HCT116 (cell line): Measurements from ENCODE around the gene TRIM75. TPM values are rescaled to one million over a fixed set of nuclear protein-coding genes. Genes with fewer than 3 reads are reported as not detected.

Experiments used
- ATAC-seq: fragments of 200-7000 bp; cut with Tn5 transposase; 2 replicates; pipeline ENCODE4 v1.9.1; 2020; ENCODE audit warnings: mild to moderate bottlenecking, moderate library complexity
- BruUV-seq: library from RNA; stranded (reverse); fragments of 400-500 nt; replicated peaks from 2 replicates; lab custom pipeline; 2021; lab: Mats Ljungman, UMichigan
- CTCF ChIA-PET: fragments of 300-600 bp; sonication (Branson Sonifier 250); formaldehyde crosslinking; loops from one replicate; lab custom pipeline; 2021; ENCODE audit warnings: antibody characterized with exemption; lab: Charles Lee
- POLR2A ChIA-PET: fragments of 300-600, 350-600 bp; sonication (Branson Sonifier 250); formaldehyde crosslinking; loops from one replicate; lab custom pipeline; 2021; ENCODE audit warnings: antibody characterized with exemption; lab: Charles Lee
- RAD21 ChIA-PET, 2 experiments: fragments of 300-600 bp; sonication (Branson Sonifier 250); formaldehyde crosslinking; loops; one replicate each; lab custom pipeline; 2023; ENCODE audit warnings: low total read pairs in 2 of 2; ENCODE audit not compliant: uncharacterized antibody in 2 of 2, unreplicated experiment in 2 of 2, low non-redundant PET in 1 of 2; lab: Charles Lee
- DNase-seq: peaks from one replicate; pipeline ENCODE4 v3.0.0-alpha.2; 2010; ENCODE audit warnings: low read depth, low spot score
- H2AFZ ChIP-seq: fragments of 200-600 bp; shearing (Covaris generic), sonication (generic); 2 replicates; pipeline ENCODE4 v1.6.1; 2017; ENCODE audit warnings: low read depth, mixed run types, mixed read lengths, antibody characterized with exemption, low read length; ENCODE audit not compliant: poor library complexity, severe bottlenecking
- H3K27ac ChIP-seq: 2 replicates; pipeline ENCODE4 v1.5.1; 2012; ENCODE audit warnings: low read depth, low read length
- H3K27me3 ChIP-seq: fragments of 200-600 bp; sonication (generic); 2 replicates; pipeline ENCODE4 v1.6.1; 2016; ENCODE audit warnings: mixed run types, low read length, mixed read lengths; ENCODE audit not compliant: insufficient read depth
- H3K36me3 ChIP-seq, 2 experiments: fragments of 200-500 bp in 1 of 2; fragments of 200-600 bp in 1 of 2; sonication (Bioruptor generic) in 1 of 2; sonication (generic) in 1 of 2; 2 replicates each; pipeline versions ENCODE4 v1.5.1 to v1.6.1; 2014 to 2016; ENCODE audit warnings: low read length in 2 of 2, inconsistent platforms in 1 of 2, mixed read lengths in 1 of 2, mixed run types in 1 of 2; ENCODE audit not compliant: insufficient read depth in 2 of 2, control insufficient read depth in 1 of 2
- H3K4me1 ChIP-seq, 2 experiments: fragments of 200-600 bp in 1 of 2; sonication (generic) in 1 of 2; 2 replicates each; pipeline versions ENCODE4 v1.5.1 to v1.6.1; 2012 to 2017; ENCODE audit warnings: low read length in 2 of 2, inconsistent platforms in 1 of 2, mild to moderate bottlenecking in 1 of 2, mixed read lengths in 1 of 2, mixed run types in 1 of 2, moderate library complexity in 1 of 2; ENCODE audit not compliant: insufficient read depth in 2 of 2, control insufficient read depth in 1 of 2
- H3K4me2 ChIP-seq: fragments of 200-600 bp; sonication (generic); 2 replicates; pipeline ENCODE4 v1.6.1; 2017; ENCODE audit warnings: mixed run types, low read length, mixed read lengths
- H3K4me3 ChIP-seq, 2 experiments: fragments of 200-600 bp in 1 of 2; sonication (generic) in 1 of 2; replicated peaks in 1 of 2; 2 replicates each; pipeline ENCODE4 v1.5.1; 2011 to 2016; ENCODE audit warnings: low read length in 2 of 2, control low read depth in 1 of 2, low read depth in 1 of 2, mild to moderate bottlenecking in 1 of 2, mixed read lengths in 1 of 2, mixed run types in 1 of 2
- H3K79me2 ChIP-seq: fragments of 200-600 bp; sonication (generic); 2 replicates; pipeline ENCODE4 v1.6.1; 2017; ENCODE audit warnings: mild to moderate bottlenecking, mixed run types, low read length, moderate library complexity, mixed read lengths; ENCODE audit not compliant: insufficient read depth
- H3K9ac ChIP-seq: fragments of 200-600 bp; sonication (generic); 2 replicates; pipeline ENCODE4 v1.6.1; 2016; ENCODE audit warnings: low read length, mixed read lengths
- H3K9me2 ChIP-seq: fragments of 200-600 bp; sonication (generic), shearing (Covaris generic); 2 replicates; pipeline ENCODE4 v1.6.1; 2017; ENCODE audit warnings: mixed run types, mild to moderate bottlenecking, moderate library complexity; ENCODE audit not compliant: insufficient read depth
- H3K9me3 ChIP-seq, 2 experiments: fragments of 200-500 bp in 1 of 2; fragments of 200-600 bp in 1 of 2; sonication (Bioruptor generic) in 1 of 2; sonication (generic) in 1 of 2; 2 replicates each; pipeline ENCODE4 v1.6.1; 2014 to 2017; ENCODE audit warnings: low read length in 2 of 2, mixed read lengths in 2 of 2, inconsistent platforms in 1 of 2, low read depth in 1 of 2, mild to moderate bottlenecking in 1 of 2, mixed run types in 1 of 2, moderate library complexity in 1 of 2; ENCODE audit not compliant: control insufficient read depth in 1 of 2, insufficient read depth in 1 of 2
- H4K20me1 ChIP-seq: fragments of 200-600 bp; sonication (generic), shearing (Covaris generic); 2 replicates; pipeline ENCODE4 v1.6.1; 2017; ENCODE audit warnings: mixed run types, mild to moderate bottlenecking, moderate library complexity; ENCODE audit not compliant: insufficient read depth
- ATF3 ChIP-seq: IDR thresholded peaks from 2 replicates; pipeline ENCODE4 v1.6.1; 2012
- CBX3 ChIP-seq: IDR thresholded peaks from 2 replicates; pipeline ENCODE4 v1.6.1; 2012; ENCODE audit warnings: low read depth
- CEBPB ChIP-seq: IDR thresholded peaks from 2 replicates; pipeline ENCODE4 v1.6.1; 2012; ENCODE audit warnings: low read depth
- EGR1 ChIP-seq: IDR thresholded peaks from 2 replicates; pipeline ENCODE4 v1.6.1; 2012; ENCODE audit warnings: low read depth
- FOSL1 ChIP-seq: IDR thresholded peaks from 2 replicates; pipeline ENCODE4 v1.6.1; 2012; ENCODE audit warnings: low read depth
- JUND ChIP-seq: IDR thresholded peaks from 2 replicates; pipeline ENCODE4 v1.6.1; 2012
- POLR2A ChIP-seq: IDR thresholded peaks from 2 replicates; pipeline ENCODE4 v1.7.0; 2011; ENCODE audit warnings: borderline replicate concordance; ENCODE audit not compliant: insufficient read depth, insufficient read length; ENCODE audit errors: extremely low read depth
- POLR2AphosphoS5 ChIP-seq: IDR thresholded peaks from 2 replicates; pipeline ENCODE4 v1.6.1; 2011; ENCODE audit warnings: mild to moderate bottlenecking, low read depth, low read length, moderate library complexity
- RAD21 ChIP-seq: IDR thresholded peaks from 2 replicates; pipeline ENCODE4 v1.6.1; 2012; ENCODE audit warnings: low read depth, mild to moderate bottlenecking
- SIN3A ChIP-seq: IDR thresholded peaks from 2 replicates; pipeline ENCODE4 v1.6.1; 2012; ENCODE audit warnings: low read depth
- SP1 ChIP-seq: IDR thresholded peaks from 2 replicates; pipeline ENCODE4 v1.6.1; 2012; ENCODE audit warnings: low read depth
- ZNF274 ChIP-seq: fragments of 200-500 bp; sonication (Bioruptor generic); IDR thresholded peaks from 2 replicates; pipeline ENCODE4 v1.6.1; 2014; ENCODE audit warnings: mild to moderate bottlenecking, low read depth, low read length, inconsistent platforms
- intact Hi-C: fragments of 100-400 bp; cut with micrococcal nuclease; formaldehyde crosslinking; loops from 2 replicates; pipeline ENCODE4 v1.10.0; 2022
- total RNA-seq: library from RNA; stranded (reverse); gene quantifications from one replicate; pipeline ENCODE4 v1.2.1, GENCODE V29; 2021; ENCODE audit not compliant: unreplicated experiment
- TF ChIP-seq, protein P1 (sequence below): IDR thresholded peaks from 2 replicates; pipeline ENCODE4 v1.6.1; 2012; ENCODE audit warnings: low read depth
- TF ChIP-seq, protein P2 (sequence below): IDR thresholded peaks from 2 replicates; pipeline ENCODE4 v1.6.1; 2012
- TF ChIP-seq, protein P3 (sequence below), 3 experiments: fragments of 200-600 bp in 1 of 3; sonication (generic) in 1 of 3; IDR thresholded peaks in 2 of 3; conservative IDR thresholded peaks in 1 of 3; 2 replicates each; pipeline ENCODE4 v1.5.1; 2012 to 2017; ENCODE audit warnings: low read depth in 2 of 3, low read length in 2 of 3, antibody characterized with exemption in 1 of 3, borderline replicate concordance in 1 of 3, control low read depth in 1 of 3, mild to moderate bottlenecking in 1 of 3, mixed read lengths in 1 of 3, mixed run types in 1 of 3, moderate library complexity in 1 of 3; ENCODE audit not compliant: insufficient read depth in 1 of 3

TRIM75 gene
- total RNA-seq, 1 experiment from 2014 or later, result not detected

- no peak overlapping the region for H3K4me3 ChIP-seq
- BruUV-seq, result no TSS peak
- no peak for DNase-seq
These were observed 7.3 kb downstream of the TRIM75 start for GRCh38 chr4:165060938-165061337.

DNA sequence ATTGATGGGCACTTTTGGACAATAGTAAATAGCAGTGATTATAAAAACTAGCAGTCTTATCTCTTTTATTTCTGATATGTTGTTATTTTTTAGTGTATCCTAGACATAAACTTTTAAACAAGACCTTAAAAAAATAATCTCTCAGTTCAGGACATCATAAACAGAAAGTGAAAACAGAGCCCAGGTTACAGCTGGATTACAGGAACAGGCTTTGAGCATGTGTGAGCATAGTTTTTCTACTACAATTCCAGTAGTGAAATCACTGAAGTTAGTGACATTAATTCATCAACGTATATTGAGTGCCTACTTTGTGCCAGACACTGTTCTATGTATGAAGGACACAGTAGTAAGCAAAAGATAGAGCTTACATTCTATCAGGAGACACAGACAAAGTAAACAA, 16.9 kb downstream of the TRIM75 start:
- H3K9me2 ChIP-seq, result no peaks in the 10 kb centered on the region
- no peak for ATAC-seq
- POLR2A ChIA-PET, result no interaction called here
- no peak overlapping the region for H2AFZ ChIP-seq
- no peak overlapping the region for H3K9ac ChIP-seq
- no peaks in the 10 kb centered on the region for H3K36me3 ChIP-seq
- BruUV-seq, result no TSS peak
- H3K4me3 ChIP-seq, result no peak overlapping the region
- no peaks in the 10 kb centered on the region for H3K4me1 ChIP-seq
- intact Hi-C loops, result no loop called here
- CTCF ChIA-PET, result no interaction called here
- H3K79me2 ChIP-seq, result no peaks in the 10 kb centered on the region
- H4K20me1 ChIP-seq, result no peaks in the 10 kb centered on the region
- no peak for DNase-seq
- no peak overlapping the region for H3K4me2 ChIP-seq
- no peaks in the 10 kb centered on the region for H3K27me3 ChIP-seq
- no peaks in the 10 kb centered on the region for H3K9me3 ChIP-seq
- H3K27ac ChIP-seq, result no peak overlapping the region
- RAD21 ChIA-PET, result no interaction called here
- TF ChIP-seq, protein P1, sequence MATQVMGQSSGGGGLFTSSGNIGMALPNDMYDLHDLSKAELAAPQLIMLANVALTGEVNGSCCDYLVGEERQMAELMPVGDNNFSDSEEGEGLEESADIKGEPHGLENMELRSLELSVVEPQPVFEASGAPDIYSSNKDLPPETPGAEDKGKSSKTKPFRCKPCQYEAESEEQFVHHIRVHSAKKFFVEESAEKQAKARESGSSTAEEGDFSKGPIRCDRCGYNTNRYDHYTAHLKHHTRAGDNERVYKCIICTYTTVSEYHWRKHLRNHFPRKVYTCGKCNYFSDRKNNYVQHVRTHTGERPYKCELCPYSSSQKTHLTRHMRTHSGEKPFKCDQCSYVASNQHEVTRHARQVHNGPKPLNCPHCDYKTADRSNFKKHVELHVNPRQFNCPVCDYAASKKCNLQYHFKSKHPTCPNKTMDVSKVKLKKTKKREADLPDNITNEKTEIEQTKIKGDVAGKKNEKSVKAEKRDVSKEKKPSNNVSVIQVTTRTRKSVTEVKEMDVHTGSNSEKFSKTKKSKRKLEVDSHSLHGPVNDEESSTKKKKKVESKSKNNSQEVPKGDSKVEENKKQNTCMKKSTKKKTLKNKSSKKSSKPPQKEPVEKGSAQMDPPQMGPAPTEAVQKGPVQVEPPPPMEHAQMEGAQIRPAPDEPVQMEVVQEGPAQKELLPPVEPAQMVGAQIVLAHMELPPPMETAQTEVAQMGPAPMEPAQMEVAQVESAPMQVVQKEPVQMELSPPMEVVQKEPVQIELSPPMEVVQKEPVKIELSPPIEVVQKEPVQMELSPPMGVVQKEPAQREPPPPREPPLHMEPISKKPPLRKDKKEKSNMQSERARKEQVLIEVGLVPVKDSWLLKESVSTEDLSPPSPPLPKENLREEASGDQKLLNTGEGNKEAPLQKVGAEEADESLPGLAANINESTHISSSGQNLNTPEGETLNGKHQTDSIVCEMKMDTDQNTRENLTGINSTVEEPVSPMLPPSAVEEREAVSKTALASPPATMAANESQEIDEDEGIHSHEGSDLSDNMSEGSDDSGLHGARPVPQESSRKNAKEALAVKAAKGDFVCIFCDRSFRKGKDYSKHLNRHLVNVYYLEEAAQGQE, result no peak
- TF ChIP-seq FOSL1, result no peak
- no peak for TF ChIP-seq SP1
- no peak for TF ChIP-seq JUND
- TF ChIP-seq EGR1, result no peak
- TF ChIP-seq CBX3, result no peak
- no peak for TF ChIP-seq SIN3A
- TF ChIP-seq POLR2A, result no peak
- no peak for TF ChIP-seq POLR2AphosphoS5
- TF ChIP-seq, protein P2, sequence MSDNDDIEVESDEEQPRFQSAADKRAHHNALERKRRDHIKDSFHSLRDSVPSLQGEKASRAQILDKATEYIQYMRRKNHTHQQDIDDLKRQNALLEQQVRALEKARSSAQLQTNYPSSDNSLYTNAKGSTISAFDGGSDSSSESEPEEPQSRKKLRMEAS, result no peak

More at GRCh38 chr4:165060938-165061337, 7.3 kb downstream of the TRIM75 start:
- Histone ChIP-seq H3K27me3 (no peaks in the 10 kb centered on the region), H3K27ac (no peak overlapping the region), H4K20me1 (no peaks in the 10 kb centered on the region), H3K79me2 (no peaks in the 10 kb centered on the region), H2AFZ (no peak overlapping the region), H3K4me1 (no peaks in the 10 kb centered on the region), H3K36me3 (no peaks in the 10 kb centered on the region), H3K9me2 (no peaks in the 10 kb centered on the region), H3K9me3 (no peaks in the 10 kb centered on the region), H3K9ac (no peak overlapping the region), H3K4me2 (no peak overlapping the region)
- RAD21 ChIA-PET, result no interaction called here
- CTCF ChIA-PET, result interaction anchor here (1.0 kb wide), 1 partner anchor 36 kb away, joined by 3 read pairs; no protein-coding TSS in a partner anchor
- intact Hi-C loops, result no loop called here
- no peak for TF ChIP-seq ZNF274
- TF ChIP-seq SP1, result no peak
- TF ChIP-seq, protein P3, sequence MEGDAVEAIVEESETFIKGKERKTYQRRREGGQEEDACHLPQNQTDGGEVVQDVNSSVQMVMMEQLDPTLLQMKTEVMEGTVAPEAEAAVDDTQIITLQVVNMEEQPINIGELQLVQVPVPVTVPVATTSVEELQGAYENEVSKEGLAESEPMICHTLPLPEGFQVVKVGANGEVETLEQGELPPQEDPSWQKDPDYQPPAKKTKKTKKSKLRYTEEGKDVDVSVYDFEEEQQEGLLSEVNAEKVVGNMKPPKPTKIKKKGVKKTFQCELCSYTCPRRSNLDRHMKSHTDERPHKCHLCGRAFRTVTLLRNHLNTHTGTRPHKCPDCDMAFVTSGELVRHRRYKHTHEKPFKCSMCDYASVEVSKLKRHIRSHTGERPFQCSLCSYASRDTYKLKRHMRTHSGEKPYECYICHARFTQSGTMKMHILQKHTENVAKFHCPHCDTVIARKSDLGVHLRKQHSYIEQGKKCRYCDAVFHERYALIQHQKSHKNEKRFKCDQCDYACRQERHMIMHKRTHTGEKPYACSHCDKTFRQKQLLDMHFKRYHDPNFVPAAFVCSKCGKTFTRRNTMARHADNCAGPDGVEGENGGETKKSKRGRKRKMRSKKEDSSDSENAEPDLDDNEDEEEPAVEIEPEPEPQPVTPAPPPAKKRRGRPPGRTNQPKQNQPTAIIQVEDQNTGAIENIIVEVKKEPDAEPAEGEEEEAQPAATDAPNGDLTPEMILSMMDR (IDR thresholded peaks at IDR 0.05 in 2 of 3, conservative IDR thresholded peaks at IDR 0.05 in 1 of 3; ENCODE audit: borderline replicate concordance in 1 of 3, insufficient read depth in 1 of 3, low read depth in 2 of 3, low read length in 2 of 3), result peak in 2 of 3 experiments; percentile 49 to 52; a peak in 4 of 6 replicates
- no peak for TF ChIP-seq ATF3
- TF ChIP-seq JUND, result no peak
- TF ChIP-seq RAD21, result peak; percentile 32
- TF ChIP-seq CEBPB, result no peak
- POLR2A ChIA-PET, result no interaction called here
- ATAC-seq, result peak; percentile 52; the same call in 1 of the 2 replicates
